ENCODE results near the gene MTA1. TPM values are rescaled to one million over a fixed set of nuclear protein-coding genes. Genes with fewer than 3 reads are reported as not detected.
A peak's percentile ranks its signal among the peaks of the same experiment; 100 is the strongest.

MTA1 gene
- polyA plus RNA-seq, 2 donors: 37.4 to 70.4 TPM

GRCh38 chr14:105392131-105393090, 27.2 kb upstream of the MTA1 start:
- no peak overlapping the region for H3K27ac ChIP-seq (ENCODE audit: low read depth in 2 of 2, low read length in 1 of 2)
- H3K9me3 ChIP-seq (ENCODE audit: control insufficient read depth in 2 of 2, insufficient read depth in 1 of 2, low read depth in 1 of 2, low read length in 1 of 2): no peaks in the 10 kb centered on the region
- H3K36me3 ChIP-seq (ENCODE audit: control insufficient read depth in 2 of 2, insufficient read depth in 2 of 2, low read length in 1 of 2): peaks cover 0 to 16% of the 10 kb centered on the region in 2 donors
- H3K27me3 ChIP-seq (ENCODE audit: control insufficient read depth in 1 of 2, insufficient read depth in 2 of 2, low read length in 2 of 2): no peaks in the 10 kb centered on the region
- 89 to 91% methylated on average over 40 of the region's 40 CpGs for WGBS, 2 donors
- no peak overlapping the region for H3K4me3 ChIP-seq (ENCODE audit: low read depth in 1 of 2, low read length in 2 of 2)
- H3K4me1 ChIP-seq (ENCODE audit: control insufficient read depth in 2 of 2, insufficient read depth in 2 of 2, low read length in 1 of 2): peaks cover 7 to 17% of the 10 kb centered on the region in 2 donors

GRCh38 chr14:105393151-105393550, 26.5 kb upstream of the MTA1 start:
- Histone ChIP-seq H3K4me1 (ENCODE audit: control insufficient read depth in 2 of 2, insufficient read depth in 2 of 2, low read length in 1 of 2) (peaks cover 7 to 20% of the 10 kb centered on the region in 2 donors), H3K4me3 (ENCODE audit: low read depth in 1 of 2, low read length in 2 of 2) (no peak overlapping the region), H3K27me3 (ENCODE audit: control insufficient read depth in 1 of 2, insufficient read depth in 2 of 2, low read length in 2 of 2) (no peaks in the 10 kb centered on the region), H3K9me3 (ENCODE audit: control insufficient read depth in 2 of 2, insufficient read depth in 1 of 2, low read depth in 1 of 2, low read length in 1 of 2) (no peaks in the 10 kb centered on the region), H3K27ac (ENCODE audit: low read depth in 2 of 2, low read length in 1 of 2) (no peak overlapping the region), H3K36me3 (ENCODE audit: control insufficient read depth in 2 of 2, insufficient read depth in 2 of 2, low read length in 1 of 2) (peaks cover 0 to 12% of the 10 kb centered on the region in 2 donors)
- WGBS, 2 donors: 89 to 94% methylated on average over 14 of the region's 14 CpGs

- WGBS, 2 donors: 84 to 89% methylated on average over 25 of the region's 25 CpGs
- Histone ChIP-seq H3K9me3 (ENCODE audit: control insufficient read depth in 2 of 2, insufficient read depth in 1 of 2, low read depth in 1 of 2, low read length in 1 of 2) (peaks cover 0 to 2% of the 10 kb centered on the region in 2 donors), H3K4me1 (ENCODE audit: control insufficient read depth in 2 of 2, insufficient read depth in 2 of 2, low read length in 1 of 2) (peaks cover 7 to 24% of the 10 kb centered on the region in 2 donors), H3K27me3 (ENCODE audit: control insufficient read depth in 1 of 2, insufficient read depth in 2 of 2, low read length in 2 of 2) (no peaks in the 10 kb centered on the region), H3K36me3 (ENCODE audit: control insufficient read depth in 2 of 2, insufficient read depth in 2 of 2, low read length in 1 of 2) (peaks cover 0 to 9% of the 10 kb centered on the region in 2 donors), H3K27ac (ENCODE audit: low read depth in 2 of 2, low read length in 1 of 2) (no peak overlapping the region), H3K4me3 (ENCODE audit: low read depth in 1 of 2, low read length in 2 of 2) (no peak overlapping the region)
Observed at GRCh38 chr14:105394714-105395537, 24.7 kb upstream of the MTA1 start.

GRCh38 chr14:105395538-105395854, 24.1 kb upstream of the MTA1 start:
- no peak overlapping the region for H3K4me3 ChIP-seq (ENCODE audit: low read depth in 1 of 2, low read length in 2 of 2)
- H3K36me3 ChIP-seq (ENCODE audit: control insufficient read depth in 2 of 2, insufficient read depth in 2 of 2, low read length in 1 of 2): peaks cover 0 to 12% of the 10 kb centered on the region in 2 donors
- WGBS, 2 donors: 94 to 97% methylated on average over 8 of the region's 8 CpGs
- H3K27me3 ChIP-seq (ENCODE audit: control insufficient read depth in 1 of 2, insufficient read depth in 2 of 2, low read length in 2 of 2): no peaks in the 10 kb centered on the region
- H3K27ac ChIP-seq (ENCODE audit: low read depth in 2 of 2, low read length in 1 of 2): no peak overlapping the region
- peaks cover 4 to 19% of the 10 kb centered on the region in 2 donors for H3K4me1 ChIP-seq (ENCODE audit: control insufficient read depth in 2 of 2, insufficient read depth in 2 of 2, low read length in 1 of 2)
- peaks cover 0 to 6% of the 10 kb centered on the region in 2 donors for H3K9me3 ChIP-seq (ENCODE audit: control insufficient read depth in 2 of 2, insufficient read depth in 1 of 2, low read depth in 1 of 2, low read length in 1 of 2)

- peaks cover 3 to 13% of the 10 kb centered on the region in 2 donors for H3K36me3 ChIP-seq (ENCODE audit: control insufficient read depth in 2 of 2, insufficient read depth in 2 of 2, low read length in 1 of 2)
- WGBS, 2 donors: 86 to 87% methylated on average over 13 of the region's 13 CpGs
- H3K27me3 ChIP-seq (ENCODE audit: control insufficient read depth in 1 of 2, insufficient read depth in 2 of 2, low read length in 2 of 2): no peaks in the 10 kb centered on the region
- H3K4me3 ChIP-seq (ENCODE audit: low read depth in 1 of 2, low read length in 2 of 2): peak overlapping the region in 1 of 2 donors; percentile 78
- peaks cover 0 to 19% of the 10 kb centered on the region in 2 donors for H3K4me1 ChIP-seq (ENCODE audit: control insufficient read depth in 2 of 2, insufficient read depth in 2 of 2, low read length in 1 of 2)
- H3K9me3 ChIP-seq (ENCODE audit: control insufficient read depth in 2 of 2, insufficient read depth in 1 of 2, low read depth in 1 of 2, low read length in 1 of 2): peaks cover 0 to 11% of the 10 kb centered on the region in 2 donors
- H3K27ac ChIP-seq (ENCODE audit: low read depth in 2 of 2, low read length in 1 of 2): peak overlapping the region; percentile 50 to 76
Observed at GRCh38 chr14:105397350-105397931, 22.2 kb upstream of the MTA1 start.

- Histone ChIP-seq H3K4me1 (ENCODE audit: control insufficient read depth in 2 of 2, insufficient read depth in 2 of 2, low read length in 1 of 2) (peaks cover 0 to 19% of the 10 kb centered on the region in 2 donors), H3K36me3 (ENCODE audit: control insufficient read depth in 2 of 2, insufficient read depth in 2 of 2, low read length in 1 of 2) (peaks cover 3 to 6% of the 10 kb centered on the region in 2 donors), H3K27me3 (ENCODE audit: control insufficient read depth in 1 of 2, insufficient read depth in 2 of 2, low read length in 2 of 2) (no peaks in the 10 kb centered on the region), H3K4me3 (ENCODE audit: low read depth in 1 of 2, low read length in 2 of 2) (peak within 1 kb of the TSS; percentile 78 to 82), H3K27ac (ENCODE audit: low read depth in 2 of 2, low read length in 1 of 2) (peak within 1 kb of the TSS; percentile 50 to 76), H3K9me3 (ENCODE audit: control insufficient read depth in 2 of 2, insufficient read depth in 1 of 2, low read depth in 1 of 2, low read length in 1 of 2) (peaks cover 0 to 11% of the 10 kb centered on the region in 2 donors)
- 1% methylated on average over 73 to 77 of the region's 77 CpGs for WGBS, 2 donors
Observed at GRCh38 chr14:105398044-105398725, 21.4 kb upstream of the MTA1 start, which contains the start of gene TEX22. Gene TEX22 (plus strand): TSS chr14:105398538. CDS start chr14:105399341, 803 bp downstream.

GRCh38 chr14:105398726-105399465, 20.7 kb upstream of the MTA1 start:
- 28 to 29% methylated on average over 41 of the region's 41 CpGs for WGBS, 2 donors
- peaks cover 0 to 19% of the 10 kb centered on the region in 2 donors for H3K4me1 ChIP-seq (ENCODE audit: control insufficient read depth in 2 of 2, insufficient read depth in 2 of 2, low read length in 1 of 2)
- no peaks in the 10 kb centered on the region for H3K27me3 ChIP-seq (ENCODE audit: control insufficient read depth in 1 of 2, insufficient read depth in 2 of 2, low read length in 2 of 2)
- H3K36me3 ChIP-seq (ENCODE audit: control insufficient read depth in 2 of 2, insufficient read depth in 2 of 2, low read length in 1 of 2): peaks cover 3 to 5% of the 10 kb centered on the region in 2 donors
- peak overlapping the region; percentile 78 to 82 for H3K4me3 ChIP-seq (ENCODE audit: low read depth in 1 of 2, low read length in 2 of 2)
- H3K27ac ChIP-seq (ENCODE audit: low read depth in 2 of 2, low read length in 1 of 2): peak overlapping the region; percentile 50 to 76
- peaks cover 0 to 11% of the 10 kb centered on the region in 2 donors for H3K9me3 ChIP-seq (ENCODE audit: control insufficient read depth in 2 of 2, insufficient read depth in 1 of 2, low read depth in 1 of 2, low read length in 1 of 2)

GRCh38 chr14:105399466-105399775, 20.2 kb upstream of the MTA1 start:
- Histone ChIP-seq H3K4me3 (ENCODE audit: low read depth in 1 of 2, low read length in 2 of 2) (no peak overlapping the region), H3K4me1 (ENCODE audit: control insufficient read depth in 2 of 2, insufficient read depth in 2 of 2, low read length in 1 of 2) (peaks cover 0 to 19% of the 10 kb centered on the region in 2 donors), H3K9me3 (ENCODE audit: control insufficient read depth in 2 of 2, insufficient read depth in 1 of 2, low read depth in 1 of 2, low read length in 1 of 2) (peaks cover 0 to 14% of the 10 kb centered on the region in 2 donors), H3K27me3 (ENCODE audit: control insufficient read depth in 1 of 2, insufficient read depth in 2 of 2, low read length in 2 of 2) (no peaks in the 10 kb centered on the region), H3K36me3 (ENCODE audit: control insufficient read depth in 2 of 2, insufficient read depth in 2 of 2, low read length in 1 of 2) (peaks cover 3 to 5% of the 10 kb centered on the region in 2 donors), H3K27ac (ENCODE audit: low read depth in 2 of 2, low read length in 1 of 2) (no peak overlapping the region)
- WGBS, 2 donors: 88 to 92% methylated on average over 8 of the region's 8 CpGs

Measured in esophagus (tissue), 2 donors.